SU-DHL-6 (cell line): Measurements from ENCODE around the gene PPM1B.

Experiments
- H2AFZ ChIP-seq: fragments of 200-600 bp; sonication (generic); 2 replicates; pipeline ENCODE4 v1.6.1; 2014; ENCODE audit warnings: low read depth, mild to moderate bottlenecking, moderate library complexity, mixed read lengths, antibody characterized with exemption, low read length; ENCODE audit not compliant: severe bottlenecking
- H3F3A ChIP-seq: fragments of 200-600 bp; shearing (Covaris generic); 2 replicates; pipeline ENCODE4 v1.6.0; 2016; ENCODE audit warnings: antibody characterized with exemption, mild to moderate bottlenecking; ENCODE audit not compliant: insufficient read depth
- H3K27ac ChIP-seq: fragments of 200-600 bp; sonication (generic); 2 replicates; pipeline ENCODE4 v1.5.1; 2016; ENCODE audit warnings: low read depth, mild to moderate bottlenecking, low read length, moderate library complexity, mixed read lengths
- H3K27me3 ChIP-seq: fragments of 200-600 bp; sonication (generic), shearing (Covaris generic); 2 replicates; pipeline ENCODE4 v1.6.0; 2014; ENCODE audit warnings: mild to moderate bottlenecking, low read length
- H3K36me3 ChIP-seq: fragments of 200-600 bp; sonication (generic); 2 replicates; pipeline ENCODE4 v1.6.1; 2014; ENCODE audit warnings: mild to moderate bottlenecking, low read length, mixed read lengths
- H3K4me2 ChIP-seq: fragments of 300-600, 200-600 bp; shearing (Covaris generic), sonication (generic); 2 replicates; pipeline ENCODE4 v1.6.0; 2014; ENCODE audit warnings: low read length, low read depth, mild to moderate bottlenecking; ENCODE audit not compliant: poor library complexity, severe bottlenecking
- H3K4me3 ChIP-seq: fragments of 200-600 bp; sonication (generic); 2 replicates; pipeline ENCODE4 v1.5.1; 2014; ENCODE audit warnings: antibody characterized with exemption, low read length, mild to moderate bottlenecking, mixed read lengths; ENCODE audit not compliant: insufficient read depth, poor library complexity, severe bottlenecking
- H3K79me2 ChIP-seq: fragments of 200-600 bp; sonication (generic); 2 replicates; pipeline ENCODE4 v1.6.1; 2014; ENCODE audit warnings: mild to moderate bottlenecking, low read length, moderate library complexity; ENCODE audit not compliant: insufficient read depth
- H3K9ac ChIP-seq: fragments of 200-600 bp; sonication (generic); 2 replicates; pipeline ENCODE4 v1.7.0; 2014; ENCODE audit warnings: mild to moderate bottlenecking, low read length
- H3K9me2 ChIP-seq: fragments of 200-600 bp; sonication (generic); replicated peaks from 2 replicates; pipeline ENCODE4 v1.6.1; 2014; ENCODE audit warnings: low read length; ENCODE audit not compliant: insufficient read depth
- H3K9me3 ChIP-seq: fragments of 200-600 bp; sonication (generic); 2 replicates; pipeline ENCODE4 v1.6.1; 2014; ENCODE audit warnings: low read length, mixed read lengths; ENCODE audit not compliant: insufficient read depth
- H4K20me1 ChIP-seq: fragments of 200-600 bp; sonication (generic); 2 replicates; pipeline ENCODE4 v1.6.1; 2014; ENCODE audit warnings: low read depth, mild to moderate bottlenecking, antibody characterized with exemption, low read length, moderate library complexity, mixed read lengths
- CTCF ChIP-seq: fragments of 200-600 bp; sonication (generic); IDR thresholded peaks from one replicate; pipeline ENCODE4 v1.5.1; 2017; ENCODE audit warnings: antibody characterized with exemption, mild to moderate bottlenecking, low read length, moderate library complexity; ENCODE audit not compliant: insufficient read depth, poor library complexity, severe bottlenecking
- EZH2phosphoT487 ChIP-seq: fragments of 200-600 bp; sonication (generic), shearing (Covaris generic); conservative IDR thresholded peaks from 2 replicates; pipeline ENCODE4 v1.6.1; 2018; ENCODE audit warnings: mild to moderate bottlenecking, antibody characterized with exemption, low read length, moderate library complexity, mixed read lengths

The PPM1B gene

GRCh38 chr2:44226753-44227152, 58.1 kb downstream of the PPM1B start:
- Histone ChIP-seq H2AFZ (no peak overlapping the region), H3K9me3 (no peaks in the 10 kb centered on the region), H3K36me3 (peaks cover 10% of the 10 kb centered on the region; the same call in 1 of the 2 replicates), H4K20me1 (peaks cover 4% of the 10 kb centered on the region; the same call in 1 of the 2 replicates), H3K4me2 (no peak overlapping the region), H3K4me3 (no peak overlapping the region), H3K27me3 (no peaks in the 10 kb centered on the region), H3K79me2 (no peaks in the 10 kb centered on the region), H3K9ac (no peak overlapping the region), H3F3A (peaks cover 12% of the 10 kb centered on the region; the same call in 1 of the 2 replicates), H3K9me2 (no peaks in the 10 kb centered on the region), H3K27ac (no peak overlapping the region)
- TF ChIP-seq EZH2phosphoT487 (no peak), CTCF (no peak)

- Histone ChIP-seq H4K20me1 (peaks cover 4% of the 10 kb centered on the region; the same call in 1 of the 2 replicates), H2AFZ (no peak overlapping the region), H3K4me3 (no peak overlapping the region), H3K9me3 (no peaks in the 10 kb centered on the region), H3K27me3 (no peaks in the 10 kb centered on the region), H3K79me2 (no peaks in the 10 kb centered on the region), H3K36me3 (peaks cover 6% of the 10 kb centered on the region; the same call in 1 of the 2 replicates), H3K4me2 (no peak overlapping the region), H3K27ac (no peak overlapping the region), H3K9ac (no peak overlapping the region), H3K9me2 (no peaks in the 10 kb centered on the region), H3F3A (peaks cover 6% of the 10 kb centered on the region; the same call in 1 of the 2 replicates)
- no peak for TF ChIP-seq EZH2phosphoT487
- no peak for TF ChIP-seq CTCF
These were observed 61.7 kb downstream of the PPM1B start for GRCh38 chr2:44230378-44230777.

GRCh38 chr2:44233450-44234128, 64.9 kb downstream of the PPM1B start:
- Histone ChIP-seq H3K4me2 (no peak overlapping the region), H4K20me1 (peaks cover 4% of the 10 kb centered on the region; the same call in 1 of the 2 replicates), H3K79me2 (no peaks in the 10 kb centered on the region), H3K9ac (no peak overlapping the region), H2AFZ (no peak overlapping the region), H3K27ac (no peak overlapping the region), H3K36me3 (peaks cover 6% of the 10 kb centered on the region; the same call in 1 of the 2 replicates), H3F3A (peaks cover 14% of the 10 kb centered on the region), H3K9me2 (no peaks in the 10 kb centered on the region), H3K4me3 (no peak overlapping the region), H3K9me3 (no peaks in the 10 kb centered on the region), H3K27me3 (no peaks in the 10 kb centered on the region)
- TF ChIP-seq EZH2phosphoT487 (no peak), CTCF (no peak)
